Measurements from ENCODE around the gene ARHGAP15.

The ARHGAP15 gene

DNA sequence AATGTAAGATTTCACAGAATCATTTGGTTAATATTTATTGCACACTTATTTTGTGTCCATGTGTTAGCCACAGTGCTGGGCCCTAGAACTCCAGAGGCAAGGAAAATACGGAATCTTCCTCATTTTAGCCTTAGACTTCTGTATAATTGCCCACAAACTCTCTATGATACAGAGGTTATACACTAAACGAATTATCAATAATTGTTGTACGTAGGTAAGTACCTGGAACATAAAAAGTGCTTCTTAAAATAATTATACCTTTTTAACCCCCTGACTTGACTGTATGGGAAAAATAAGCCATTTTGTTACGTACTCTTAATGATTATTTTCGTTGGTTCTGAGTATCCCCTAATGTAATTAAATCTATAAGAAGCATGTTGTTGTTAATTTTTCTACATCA lies 119.4 kb downstream of the ARHGAP15 start:
- no peak for DNase-seq (ENCODE audit: low read depth)
- no peak overlapping the region for H3K4me3 ChIP-seq (ENCODE audit: low read depth, low read length)
- TF ChIP-seq, protein P1, sequence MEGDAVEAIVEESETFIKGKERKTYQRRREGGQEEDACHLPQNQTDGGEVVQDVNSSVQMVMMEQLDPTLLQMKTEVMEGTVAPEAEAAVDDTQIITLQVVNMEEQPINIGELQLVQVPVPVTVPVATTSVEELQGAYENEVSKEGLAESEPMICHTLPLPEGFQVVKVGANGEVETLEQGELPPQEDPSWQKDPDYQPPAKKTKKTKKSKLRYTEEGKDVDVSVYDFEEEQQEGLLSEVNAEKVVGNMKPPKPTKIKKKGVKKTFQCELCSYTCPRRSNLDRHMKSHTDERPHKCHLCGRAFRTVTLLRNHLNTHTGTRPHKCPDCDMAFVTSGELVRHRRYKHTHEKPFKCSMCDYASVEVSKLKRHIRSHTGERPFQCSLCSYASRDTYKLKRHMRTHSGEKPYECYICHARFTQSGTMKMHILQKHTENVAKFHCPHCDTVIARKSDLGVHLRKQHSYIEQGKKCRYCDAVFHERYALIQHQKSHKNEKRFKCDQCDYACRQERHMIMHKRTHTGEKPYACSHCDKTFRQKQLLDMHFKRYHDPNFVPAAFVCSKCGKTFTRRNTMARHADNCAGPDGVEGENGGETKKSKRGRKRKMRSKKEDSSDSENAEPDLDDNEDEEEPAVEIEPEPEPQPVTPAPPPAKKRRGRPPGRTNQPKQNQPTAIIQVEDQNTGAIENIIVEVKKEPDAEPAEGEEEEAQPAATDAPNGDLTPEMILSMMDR (conservative IDR thresholded peaks at IDR 0.05; ENCODE audit: low read depth, low read length): no peak

DNA sequence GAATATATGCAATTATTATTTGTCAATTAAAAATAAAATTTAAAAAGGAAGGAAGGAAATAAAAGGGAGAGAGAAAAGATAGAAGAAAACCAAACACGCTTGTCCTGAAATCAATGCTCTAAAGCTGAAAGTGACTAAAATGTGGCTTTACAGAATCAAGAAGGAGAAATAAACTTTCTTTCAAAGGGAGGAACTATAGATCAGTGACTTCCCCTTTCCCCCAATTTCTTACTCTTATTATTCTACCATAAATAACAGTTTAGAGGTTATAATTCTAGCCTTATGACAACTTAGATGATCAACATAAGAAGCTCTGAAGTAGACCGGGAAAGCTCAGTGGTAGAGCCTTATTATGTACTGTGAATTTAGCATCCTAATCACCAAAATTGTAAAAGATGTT lies 122.5 kb downstream of the ARHGAP15 start:
- DNase-seq (ENCODE audit: low read depth): no peak
- H3K4me3 ChIP-seq (ENCODE audit: low read depth, low read length): no peak overlapping the region
- TF ChIP-seq, protein P1 (conservative IDR thresholded peaks at IDR 0.05; ENCODE audit: low read depth, low read length): no peak

- no peak for DNase-seq (ENCODE audit: low read depth)
- TF ChIP-seq, protein P1 (conservative IDR thresholded peaks at IDR 0.05; ENCODE audit: low read depth, low read length): no peak
- H3K4me3 ChIP-seq (ENCODE audit: low read depth, low read length): no peak overlapping the region
Measured at GRCh38 chr2:143252138-143252907, 123.1 kb downstream of the ARHGAP15 start.

- no peak for DNase-seq (ENCODE audit: low read depth)
- H3K4me3 ChIP-seq (ENCODE audit: low read depth, low read length): no peak overlapping the region
- TF ChIP-seq, protein P1 (conservative IDR thresholded peaks at IDR 0.05; ENCODE audit: low read depth, low read length): no peak
Measured at GRCh38 chr2:143254110-143254509, 124.9 kb downstream of the ARHGAP15 start.

- no peak for DNase-seq (ENCODE audit: low read depth)
- TF ChIP-seq, protein P1 (conservative IDR thresholded peaks at IDR 0.05; ENCODE audit: low read depth, low read length): no peak
- no peak overlapping the region for H3K4me3 ChIP-seq (ENCODE audit: low read depth, low read length)
Measured at GRCh38 chr2:143255086-143255485, 125.9 kb downstream of the ARHGAP15 start.

GRCh38 chr2:143255899-143256298 lies 126.7 kb downstream of the ARHGAP15 start:
- TF ChIP-seq, protein P1 (conservative IDR thresholded peaks at IDR 0.05; ENCODE audit: low read depth, low read length): no peak
- DNase-seq (ENCODE audit: low read depth): no peak
- no peak overlapping the region for H3K4me3 ChIP-seq (ENCODE audit: low read depth, low read length)

Data from choroid plexus epithelial cell (primary cell).